GM10266 (cell line): ENCODE data around the gene SH2D6.

Experiments used
- DNase-seq: peaks from one replicate; pipeline ENCODE4 v3.0.0; 2012; ENCODE audit errors: extremely low spot score
- TF ChIP-seq, protein P1 (sequence below): IDR thresholded peaks from 2 replicates; pipeline ENCODE4 v1.5.1; 2012; ENCODE audit warnings: mild to moderate bottlenecking, low read depth; ENCODE audit not compliant: control insufficient read depth, insufficient read depth; ENCODE audit errors: missing control alignments

Gene SH2D6

GRCh38 chr2:85397925-85398331, 20.6 kb upstream of the SH2D6 start:
- TF ChIP-seq, protein P1, sequence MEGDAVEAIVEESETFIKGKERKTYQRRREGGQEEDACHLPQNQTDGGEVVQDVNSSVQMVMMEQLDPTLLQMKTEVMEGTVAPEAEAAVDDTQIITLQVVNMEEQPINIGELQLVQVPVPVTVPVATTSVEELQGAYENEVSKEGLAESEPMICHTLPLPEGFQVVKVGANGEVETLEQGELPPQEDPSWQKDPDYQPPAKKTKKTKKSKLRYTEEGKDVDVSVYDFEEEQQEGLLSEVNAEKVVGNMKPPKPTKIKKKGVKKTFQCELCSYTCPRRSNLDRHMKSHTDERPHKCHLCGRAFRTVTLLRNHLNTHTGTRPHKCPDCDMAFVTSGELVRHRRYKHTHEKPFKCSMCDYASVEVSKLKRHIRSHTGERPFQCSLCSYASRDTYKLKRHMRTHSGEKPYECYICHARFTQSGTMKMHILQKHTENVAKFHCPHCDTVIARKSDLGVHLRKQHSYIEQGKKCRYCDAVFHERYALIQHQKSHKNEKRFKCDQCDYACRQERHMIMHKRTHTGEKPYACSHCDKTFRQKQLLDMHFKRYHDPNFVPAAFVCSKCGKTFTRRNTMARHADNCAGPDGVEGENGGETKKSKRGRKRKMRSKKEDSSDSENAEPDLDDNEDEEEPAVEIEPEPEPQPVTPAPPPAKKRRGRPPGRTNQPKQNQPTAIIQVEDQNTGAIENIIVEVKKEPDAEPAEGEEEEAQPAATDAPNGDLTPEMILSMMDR: no peak
- DNase-seq: no peak

DNA sequence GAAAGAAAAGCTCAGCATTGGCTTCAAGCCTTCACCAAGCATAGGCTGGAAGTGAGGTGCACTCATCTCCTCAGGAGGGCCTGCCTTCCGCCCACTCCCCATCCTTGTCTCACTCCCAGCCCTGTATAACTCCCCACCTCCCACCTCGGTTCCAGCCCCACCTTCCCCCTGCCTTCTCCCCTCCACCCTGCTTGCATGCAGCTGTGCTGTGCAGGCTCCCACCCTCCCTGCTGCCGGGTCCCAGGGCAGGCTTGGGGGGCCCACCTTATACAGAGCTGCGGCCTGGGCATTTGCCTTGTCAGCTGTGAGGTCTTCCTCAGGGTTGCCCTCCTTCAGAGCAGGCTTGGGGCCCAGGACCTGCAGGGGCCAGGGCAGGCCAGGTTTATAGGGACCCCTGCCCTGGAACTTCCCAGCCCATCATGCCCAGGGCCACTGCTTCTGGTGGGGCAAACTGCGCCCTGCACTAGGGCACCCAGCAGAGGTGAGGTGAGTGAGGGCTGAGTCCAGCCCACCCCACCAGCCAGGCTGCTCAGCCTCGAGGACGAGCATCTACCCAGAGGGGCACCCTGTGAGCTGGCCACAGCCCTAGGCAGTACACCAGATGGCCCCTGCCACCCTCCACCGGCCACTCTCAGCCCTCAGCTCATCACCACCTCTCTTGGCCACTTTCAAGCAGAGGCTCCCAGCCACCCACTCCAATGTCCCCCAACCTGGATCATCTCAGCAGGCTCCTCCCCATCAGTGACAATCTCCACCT, 19.9 kb upstream of the SH2D6 start:
- TF ChIP-seq, protein P1: no peak
- DNase-seq: no peak

DNA sequence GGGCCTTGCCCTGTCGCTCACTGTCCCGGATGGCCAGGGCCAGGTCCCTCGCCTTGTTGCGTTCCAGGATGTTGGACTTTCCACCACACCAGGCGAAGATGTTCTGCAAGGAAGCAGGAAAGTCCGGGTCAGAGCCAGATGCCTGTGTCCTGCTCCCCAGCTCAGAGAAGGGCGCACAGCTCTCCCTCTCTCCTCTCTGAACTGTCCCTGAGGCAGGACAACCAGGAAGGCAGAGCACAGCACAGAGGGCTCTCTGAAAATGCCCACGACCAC, 19.4 kb upstream of the SH2D6 start:
- TF ChIP-seq, protein P1: no peak
- no peak for DNase-seq

- DNase-seq: no peak
- TF ChIP-seq, protein P1: no peak
Measured at GRCh38 chr2:85400023-85400422, 18.5 kb upstream of the SH2D6 start.

GRCh38 chr2:85400541-85401463, 17.7 kb upstream of the SH2D6 start:
- TF ChIP-seq, protein P1: no peak
- no peak for DNase-seq

- TF ChIP-seq, protein P1: no peak
- no peak for DNase-seq
Measured at GRCh38 chr2:85401464-85401805, 17.1 kb upstream of the SH2D6 start.

DNA sequence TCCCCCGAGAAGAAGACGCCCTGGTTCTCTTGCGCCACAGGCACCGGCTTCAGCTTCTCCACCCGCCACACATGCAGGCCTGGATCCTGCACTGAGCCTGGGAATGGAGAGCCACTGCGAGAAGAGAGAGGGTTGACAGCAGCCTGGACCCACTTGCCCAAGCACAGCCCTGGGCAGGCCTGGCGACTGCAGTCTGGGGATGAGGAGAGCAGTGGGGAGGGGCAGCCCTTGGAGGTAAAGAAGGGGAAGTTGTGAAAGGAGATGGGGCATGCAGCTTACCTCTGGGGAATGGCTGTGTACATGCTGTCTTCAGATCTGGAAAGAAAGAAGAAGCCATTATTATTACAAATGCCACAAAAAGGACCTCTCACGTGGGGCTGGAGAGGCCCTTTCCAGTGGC, 16.7 kb upstream of the SH2D6 start:
- TF ChIP-seq, protein P1: no peak
- DNase-seq: no peak
